SJCRH30 (cell line): Measurements from ENCODE around the gene CD46. TPM values are rescaled to one million over a fixed set of nuclear protein-coding genes. Genes with fewer than 3 reads are reported as not detected.

Experiments used
- DNase-seq, 2 experiments: peaks; one replicate each; pipeline ENCODE4 v3.0.0-alpha.2; 2015 to 2020
- H3K27ac ChIP-seq: fragments of 250-450 bp; sonication (Bioruptor Pico); 2 replicates; pipeline ENCODE4 v1.5.1; 2020; ENCODE audit warnings: mild to moderate bottlenecking, moderate library complexity
- H3K27me3 ChIP-seq: fragments of 250-450 bp; sonication (Bioruptor Pico); 2 replicates; pipeline ENCODE4 v1.5.1; 2020; ENCODE audit warnings: mild to moderate bottlenecking, moderate library complexity
- H3K36me3 ChIP-seq: fragments of 250-450 bp; sonication (Bioruptor Pico); 2 replicates; pipeline ENCODE4 v1.5.1; 2020; ENCODE audit warnings: mild to moderate bottlenecking, moderate library complexity
- H3K4me1 ChIP-seq: fragments of 250-450 bp; sonication (Bioruptor Pico); 2 replicates; pipeline ENCODE4 v1.5.1; 2020; ENCODE audit warnings: mild to moderate bottlenecking, moderate library complexity
- H3K4me3 ChIP-seq: fragments of 250-450 bp; sonication (Bioruptor Pico); 2 replicates; pipeline ENCODE4 v1.5.1; 2020; ENCODE audit warnings: mild to moderate bottlenecking, moderate library complexity
- H3K9me3 ChIP-seq: fragments of 250-450 bp; sonication (Bioruptor Pico); replicated peaks from 2 replicates; pipeline ENCODE4 v1.5.1; 2020; ENCODE audit warnings: mild to moderate bottlenecking, moderate library complexity
- total RNA-seq: library from RNA; depleted of rRNA; stranded (reverse); fragments of >200 nt; shearing (Covaris generic); gene quantifications from 2 replicates; pipeline ENCODE4 v1.2.3, GENCODE V29; 2014

The CD46 gene
- total RNA-seq, 1 experiment from 2014 or later: 95.1 TPM

DNA sequence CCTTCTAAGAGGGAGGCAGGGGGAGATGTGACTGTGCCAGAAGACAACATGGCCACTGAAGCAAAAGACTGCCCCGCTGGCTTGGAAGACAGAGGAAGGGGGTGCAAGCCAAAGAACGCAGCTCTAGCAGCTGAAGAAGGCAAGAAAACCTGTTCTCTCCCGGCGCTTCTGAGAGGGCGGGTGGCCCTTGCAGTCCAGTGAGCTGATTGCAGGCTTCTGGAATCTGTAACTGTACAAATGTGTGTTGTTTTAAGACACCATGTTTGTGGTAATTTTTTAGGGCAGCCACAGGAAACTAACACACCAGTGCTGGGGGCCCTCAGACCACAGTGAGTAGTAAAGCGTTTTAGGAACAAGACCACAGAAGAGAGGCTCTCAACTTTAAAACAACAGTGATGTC is 47.0 kb downstream of the CD46 start:
- Histone ChIP-seq H3K27ac (no peak overlapping the region), H3K36me3 (peaks cover 3% of the 10 kb centered on the region), H3K4me3 (no peak overlapping the region), H3K9me3 (no peaks in the 10 kb centered on the region), H3K4me1 (no peaks in the 10 kb centered on the region), H3K27me3 (no peaks in the 10 kb centered on the region)
- no peak for DNase-seq

DNA sequence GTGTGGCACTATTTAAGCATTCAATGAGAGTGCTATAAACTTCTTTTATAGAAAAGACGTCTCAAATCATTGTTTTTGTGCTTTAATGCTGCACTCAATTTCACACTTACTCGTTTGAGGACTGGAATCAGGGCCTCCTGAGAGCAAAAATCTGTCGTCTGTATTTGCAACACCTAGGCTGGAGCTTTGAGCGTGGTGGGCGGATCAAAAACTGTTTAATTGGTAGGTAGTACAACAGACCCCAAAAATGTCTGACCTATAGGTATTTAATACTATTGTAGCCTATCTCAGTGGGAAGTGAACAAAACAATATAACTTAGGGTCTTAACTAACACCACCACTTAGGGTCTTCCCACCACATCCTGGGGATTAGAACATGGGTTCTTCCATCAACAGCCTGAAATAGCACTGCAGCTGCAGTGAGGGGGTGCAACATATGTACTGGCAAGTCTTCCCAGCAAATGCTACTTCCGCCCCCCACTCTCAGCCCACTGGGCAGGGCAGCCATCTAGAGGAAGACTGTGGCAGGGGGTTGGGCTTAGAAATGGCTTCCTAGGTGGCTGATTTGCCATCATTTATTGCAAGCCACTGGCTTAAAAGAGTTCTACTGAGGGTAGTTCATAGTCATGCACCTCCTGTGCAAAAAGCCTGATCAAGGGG is 48.3 kb downstream of the CD46 start:
- Histone ChIP-seq H3K4me3 (no peak overlapping the region), H3K27ac (no peak overlapping the region), H3K27me3 (no peaks in the 10 kb centered on the region), H3K4me1 (no peaks in the 10 kb centered on the region), H3K9me3 (no peaks in the 10 kb centered on the region), H3K36me3 (no peaks in the 10 kb centered on the region)
- DNase-seq: no peak

DNA sequence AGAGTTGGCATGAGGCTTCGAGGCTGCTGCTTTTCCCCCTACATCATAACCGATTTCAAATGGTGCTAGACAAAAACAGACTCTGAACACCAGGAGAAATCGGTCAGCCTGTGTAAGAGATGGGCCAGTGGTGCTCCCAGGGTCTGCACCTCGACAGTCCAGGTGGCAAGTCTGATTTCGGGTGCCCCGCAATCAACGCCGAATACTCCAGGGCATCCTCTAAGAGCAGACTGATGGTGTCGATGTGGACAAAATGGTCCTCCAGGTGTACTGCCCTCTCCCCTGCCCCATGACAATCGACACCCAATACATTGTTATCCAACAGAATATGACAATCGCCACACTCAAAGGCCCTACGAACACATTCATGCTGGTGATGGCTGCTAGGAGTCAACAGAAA is 50.0 kb downstream of the CD46 start:
- no peaks in the 10 kb centered on the region for H3K9me3 ChIP-seq
- H3K27me3 ChIP-seq: no peaks in the 10 kb centered on the region
- DNase-seq: no peak
- H3K4me3 ChIP-seq: no peak overlapping the region
- H3K27ac ChIP-seq: no peak overlapping the region
- no peaks in the 10 kb centered on the region for H3K4me1 ChIP-seq
- H3K36me3 ChIP-seq: no peaks in the 10 kb centered on the region

DNA sequence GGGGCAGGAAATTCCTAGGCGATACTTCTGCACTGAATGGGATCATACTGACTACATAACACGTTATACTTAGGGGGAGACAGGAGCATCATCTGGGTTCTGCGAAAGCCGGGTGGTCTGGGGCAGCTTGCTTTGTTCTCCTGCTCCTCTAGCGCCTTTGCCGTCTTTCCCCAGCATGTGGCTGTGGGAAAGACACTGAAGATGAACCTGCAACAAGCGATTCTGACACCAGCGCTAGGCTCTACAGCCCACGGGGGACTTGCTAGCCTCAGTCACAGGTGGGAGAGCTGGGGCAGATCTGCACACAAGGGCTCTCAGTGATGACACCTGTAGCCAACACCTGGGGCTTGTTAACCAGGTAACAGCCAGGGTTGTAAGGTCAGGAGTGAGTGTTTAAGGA is 51.8 kb downstream of the CD46 start:
- H3K9me3 ChIP-seq: no peaks in the 10 kb centered on the region
- H3K27me3 ChIP-seq: no peaks in the 10 kb centered on the region
- H3K4me1 ChIP-seq: no peaks in the 10 kb centered on the region
- H3K4me3 ChIP-seq: no peak overlapping the region
- DNase-seq: no peak
- H3K36me3 ChIP-seq: no peaks in the 10 kb centered on the region
- H3K27ac ChIP-seq: no peak overlapping the region

DNA sequence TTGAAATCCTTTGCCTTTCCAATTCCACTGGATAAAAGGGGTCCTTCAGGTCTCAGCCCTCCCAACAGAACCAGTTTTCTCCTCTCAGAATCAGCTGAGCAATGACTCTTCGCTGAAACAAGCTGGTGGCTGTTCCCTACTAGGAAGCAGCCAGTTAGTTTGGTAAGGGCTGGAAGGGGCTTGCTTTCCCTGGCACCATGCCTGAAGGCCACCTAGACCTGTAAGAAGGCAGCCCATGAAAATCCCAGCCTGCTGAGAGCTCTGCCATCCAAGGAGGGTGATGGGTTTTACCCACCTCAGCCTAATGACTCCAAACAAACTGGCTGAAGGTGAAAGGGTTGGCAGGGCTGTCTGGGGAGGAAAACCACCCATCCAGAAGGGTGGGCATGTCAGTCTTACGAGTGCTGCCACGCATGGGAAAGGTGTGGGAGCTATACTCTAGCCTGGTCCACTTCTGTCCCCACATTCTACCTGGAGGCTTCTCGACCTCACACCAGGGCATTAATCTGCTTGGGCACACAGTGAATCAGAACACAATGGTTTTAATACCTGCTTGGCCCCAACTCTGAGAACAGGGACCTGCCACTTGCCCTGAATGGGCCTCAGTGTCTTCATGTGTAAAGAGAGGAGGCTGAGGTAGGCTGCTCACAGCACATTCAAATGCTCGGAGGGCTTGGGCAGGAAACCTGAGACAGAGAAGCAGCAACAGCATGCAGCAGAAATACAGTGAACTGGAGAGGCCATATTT is 53.0 kb downstream of the CD46 start:
- no peak overlapping the region for H3K27ac ChIP-seq
- H3K4me1 ChIP-seq: no peaks in the 10 kb centered on the region
- DNase-seq: no peak
- H3K9me3 ChIP-seq: no peaks in the 10 kb centered on the region
- no peak overlapping the region for H3K4me3 ChIP-seq
- H3K27me3 ChIP-seq: no peaks in the 10 kb centered on the region
- H3K36me3 ChIP-seq: no peaks in the 10 kb centered on the region

DNA sequence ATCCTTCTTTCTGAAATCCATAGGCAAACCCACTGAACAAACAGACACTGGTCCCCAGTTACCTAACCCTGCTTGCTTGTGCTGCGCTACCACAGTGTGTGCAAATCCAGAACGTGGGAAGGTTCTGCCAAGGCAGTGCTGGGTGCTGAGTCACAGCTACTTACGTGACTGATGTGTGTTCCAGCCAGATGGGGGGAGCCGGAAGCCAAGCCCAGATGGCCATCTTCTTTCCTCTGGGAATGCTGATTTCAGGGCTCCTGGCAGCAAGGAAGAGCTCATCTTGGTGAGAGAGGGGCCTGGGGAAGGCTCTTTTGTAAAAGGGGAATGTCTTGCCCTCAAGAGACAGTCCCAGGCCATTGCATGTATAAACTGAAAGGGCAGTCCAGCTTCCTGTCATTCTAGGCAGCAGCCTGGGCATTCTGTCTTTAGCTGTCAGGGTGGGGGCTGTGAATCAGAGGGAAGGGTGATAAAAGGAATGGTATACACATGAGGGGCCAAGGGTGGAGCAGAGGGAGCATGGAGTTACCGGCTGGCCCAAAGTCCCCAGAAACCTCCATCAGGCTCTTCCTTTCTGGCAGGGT is 54.1 kb downstream of the CD46 start:
- Histone ChIP-seq H3K4me3 (no peak overlapping the region), H3K9me3 (no peaks in the 10 kb centered on the region), H3K27ac (no peak overlapping the region), H3K4me1 (no peaks in the 10 kb centered on the region), H3K36me3 (no peaks in the 10 kb centered on the region), H3K27me3 (no peaks in the 10 kb centered on the region)
- DNase-seq: no peak

DNA sequence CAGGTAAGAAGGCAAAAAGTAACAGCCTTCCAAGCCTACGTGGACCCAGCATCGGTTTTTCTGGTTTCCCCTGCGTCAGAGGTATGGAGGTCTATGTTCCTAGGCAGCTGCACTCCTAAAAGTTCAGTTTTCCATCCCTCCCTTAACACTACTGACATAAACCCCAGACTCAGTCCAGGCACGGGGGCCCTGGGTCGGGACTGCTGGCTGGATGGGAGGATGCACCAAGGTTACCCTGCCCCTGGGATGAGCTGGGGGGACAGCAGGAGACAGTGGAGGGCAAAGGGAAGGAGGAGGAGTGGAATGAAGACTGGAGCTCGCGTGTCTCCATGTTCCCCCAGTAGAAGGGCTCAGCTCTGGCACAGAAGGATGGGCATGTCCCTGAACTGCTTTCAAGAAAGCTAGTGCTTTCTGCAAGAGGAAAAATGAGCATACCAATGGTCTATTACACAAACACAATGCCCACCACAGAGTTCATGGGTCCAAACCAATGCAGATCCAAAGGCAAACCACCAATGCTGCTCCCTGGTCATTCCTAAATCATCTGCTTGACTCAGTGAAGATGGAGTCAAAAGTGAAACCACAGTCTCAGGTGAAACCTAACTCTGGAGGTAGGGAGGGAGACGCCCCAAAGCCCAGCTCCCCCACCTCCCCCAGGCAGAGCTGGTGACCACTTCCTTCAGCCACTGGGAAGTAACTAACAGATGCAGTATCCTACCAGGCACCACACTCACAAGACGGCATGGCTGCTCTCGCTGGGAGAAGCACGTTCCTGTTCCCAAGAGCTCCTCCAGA is 54.9 kb downstream of the CD46 start:
- no peak overlapping the region for H3K27ac ChIP-seq
- no peak for DNase-seq
- no peaks in the 10 kb centered on the region for H3K36me3 ChIP-seq
- H3K4me1 ChIP-seq: no peaks in the 10 kb centered on the region
- no peak overlapping the region for H3K4me3 ChIP-seq
- no peaks in the 10 kb centered on the region for H3K9me3 ChIP-seq
- H3K27me3 ChIP-seq: no peaks in the 10 kb centered on the region

DNA sequence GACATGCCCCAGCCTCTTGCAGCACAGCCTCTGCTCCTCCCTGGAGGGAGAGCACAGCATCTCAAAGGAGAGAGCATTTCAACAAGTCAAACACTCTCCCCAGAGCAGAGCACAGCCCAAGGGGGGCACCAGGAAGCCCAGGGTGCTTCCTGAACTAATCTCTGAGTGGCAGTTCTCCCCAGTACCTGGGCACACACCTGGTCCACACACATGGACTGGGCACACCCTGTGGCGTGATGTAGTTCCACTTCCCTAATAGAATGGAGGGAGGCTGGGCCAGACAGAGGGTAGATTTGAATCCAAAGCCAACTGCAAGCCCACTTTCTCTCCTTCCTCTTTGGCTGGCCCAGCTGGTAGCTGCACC is 55.5 kb downstream of the CD46 start:
- Histone ChIP-seq H3K27ac (no peak overlapping the region), H3K9me3 (no peaks in the 10 kb centered on the region), H3K4me1 (no peaks in the 10 kb centered on the region), H3K27me3 (no peaks in the 10 kb centered on the region), H3K4me3 (no peak overlapping the region), H3K36me3 (no peaks in the 10 kb centered on the region)
- no peak for DNase-seq

DNA sequence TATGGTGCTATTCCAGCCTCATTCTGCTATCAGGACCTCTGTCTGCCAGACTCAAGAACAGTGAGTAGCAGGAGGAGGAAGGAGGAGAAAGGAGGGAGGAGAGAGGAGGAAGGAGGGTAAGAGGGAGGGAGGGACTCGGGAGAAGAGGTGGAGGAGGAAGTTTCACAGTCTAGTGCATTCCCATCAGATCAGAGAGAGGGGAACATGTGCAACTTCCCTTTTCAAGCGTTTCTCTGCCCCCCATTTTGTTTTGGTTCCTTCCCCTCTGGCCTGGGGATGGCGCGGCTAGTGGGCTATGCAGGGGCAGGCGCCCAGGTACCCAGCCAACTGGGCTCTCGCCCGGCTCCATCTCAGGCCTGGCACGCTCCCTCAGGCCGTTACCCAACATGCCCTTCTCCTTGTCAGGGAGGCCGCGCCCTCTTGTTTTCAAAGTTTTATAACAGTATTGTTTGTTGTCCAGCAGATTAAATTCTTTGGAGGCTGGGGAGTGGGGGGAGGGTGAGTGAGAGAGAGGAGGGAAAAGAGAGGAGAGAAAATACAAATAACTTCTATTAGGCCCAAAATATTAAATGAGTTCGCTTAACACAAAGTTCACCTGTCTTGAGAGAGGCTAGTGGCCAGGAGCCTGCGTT is 56.0 kb downstream of the CD46 start:
- Histone ChIP-seq H3K4me3 (no peak overlapping the region), H3K27ac (no peak overlapping the region), H3K4me1 (no peaks in the 10 kb centered on the region), H3K36me3 (no peaks in the 10 kb centered on the region), H3K27me3 (no peaks in the 10 kb centered on the region), H3K9me3 (no peaks in the 10 kb centered on the region)
- no peak for DNase-seq

DNA sequence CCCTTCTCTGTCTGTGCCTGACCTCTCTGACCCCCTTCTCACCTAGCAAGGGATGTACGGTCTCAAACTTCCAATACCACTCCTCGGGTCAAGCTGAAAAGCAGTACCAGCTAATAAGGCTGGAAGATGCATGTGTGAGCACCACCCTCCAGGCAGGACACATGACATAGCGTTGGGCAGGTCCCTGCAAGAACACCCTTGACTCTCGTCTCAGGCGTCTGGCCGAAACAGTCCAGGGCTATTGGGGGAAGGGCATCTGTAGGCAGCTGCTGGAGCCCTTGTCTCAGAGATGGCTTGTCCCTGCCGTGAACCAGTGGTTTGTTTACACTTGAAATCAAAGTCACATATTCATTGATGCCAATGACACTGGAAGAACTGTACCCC is 56.5 kb downstream of the CD46 start:
- Histone ChIP-seq H3K27ac (no peak overlapping the region), H3K9me3 (no peaks in the 10 kb centered on the region), H3K4me3 (no peak overlapping the region), H3K27me3 (no peaks in the 10 kb centered on the region), H3K4me1 (no peaks in the 10 kb centered on the region), H3K36me3 (no peaks in the 10 kb centered on the region)
- peak in 1 of 2 experiments; percentile 16 for DNase-seq

DNA sequence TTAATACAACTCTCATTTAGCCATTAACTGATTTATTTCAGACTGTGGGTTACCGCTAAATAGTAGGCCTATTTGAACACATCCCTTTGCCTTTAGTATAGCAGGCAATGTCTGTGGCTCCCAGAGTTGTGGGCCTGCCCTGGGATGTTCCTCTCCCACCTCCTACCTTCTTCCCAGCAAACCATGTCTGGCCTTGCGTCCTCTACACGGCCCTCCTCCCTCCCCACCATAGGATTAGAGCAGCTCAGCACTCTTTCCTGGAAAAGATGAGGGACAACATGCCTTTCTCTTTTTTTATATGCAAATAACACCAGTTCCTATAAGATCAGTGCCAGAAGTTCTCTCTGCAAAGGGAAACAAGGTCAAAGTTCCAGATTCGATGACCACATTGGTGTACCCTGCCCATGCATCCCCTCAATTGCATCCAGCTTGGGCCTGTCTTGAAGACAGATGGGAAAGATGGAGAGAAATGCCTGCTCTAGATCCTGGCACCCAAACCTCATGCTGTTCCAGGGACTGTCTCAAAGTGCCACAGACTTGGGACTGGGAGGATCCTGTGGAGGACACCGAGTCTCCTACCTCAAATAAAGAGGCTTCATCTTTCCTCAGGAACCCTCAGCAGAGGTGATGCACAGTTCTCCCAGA is 57.2 kb downstream of the CD46 start:
- H3K4me1 ChIP-seq: no peaks in the 10 kb centered on the region
- H3K27me3 ChIP-seq: no peaks in the 10 kb centered on the region
- no peak for DNase-seq
- H3K9me3 ChIP-seq: no peaks in the 10 kb centered on the region
- H3K27ac ChIP-seq: no peak overlapping the region
- no peaks in the 10 kb centered on the region for H3K36me3 ChIP-seq
- H3K4me3 ChIP-seq: no peak overlapping the region

DNA sequence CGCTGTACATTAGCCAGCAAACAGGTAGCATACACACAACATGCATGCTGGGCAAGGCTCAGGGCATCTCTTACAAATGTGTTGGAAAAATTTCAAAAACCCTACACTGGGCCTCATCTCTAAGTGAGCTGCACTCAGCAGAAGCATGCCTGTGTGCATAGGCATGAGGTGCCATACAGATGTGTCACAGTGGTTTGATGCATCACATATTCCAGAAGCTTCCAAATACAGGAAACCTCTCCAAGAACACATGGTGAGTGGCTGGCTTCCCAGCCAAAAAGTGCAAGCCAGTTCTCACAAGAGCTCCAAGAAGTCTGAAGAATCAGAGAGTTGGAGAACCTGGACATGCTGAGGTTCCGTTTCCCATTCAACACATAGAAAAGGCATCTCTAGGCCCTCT is 58.3 kb downstream of the CD46 start:
- H3K27ac ChIP-seq: no peak overlapping the region
- no peaks in the 10 kb centered on the region for H3K9me3 ChIP-seq
- no peaks in the 10 kb centered on the region for H3K4me1 ChIP-seq
- H3K36me3 ChIP-seq: no peaks in the 10 kb centered on the region
- no peak overlapping the region for H3K4me3 ChIP-seq
- H3K27me3 ChIP-seq: no peaks in the 10 kb centered on the region
- DNase-seq: no peak

DNA sequence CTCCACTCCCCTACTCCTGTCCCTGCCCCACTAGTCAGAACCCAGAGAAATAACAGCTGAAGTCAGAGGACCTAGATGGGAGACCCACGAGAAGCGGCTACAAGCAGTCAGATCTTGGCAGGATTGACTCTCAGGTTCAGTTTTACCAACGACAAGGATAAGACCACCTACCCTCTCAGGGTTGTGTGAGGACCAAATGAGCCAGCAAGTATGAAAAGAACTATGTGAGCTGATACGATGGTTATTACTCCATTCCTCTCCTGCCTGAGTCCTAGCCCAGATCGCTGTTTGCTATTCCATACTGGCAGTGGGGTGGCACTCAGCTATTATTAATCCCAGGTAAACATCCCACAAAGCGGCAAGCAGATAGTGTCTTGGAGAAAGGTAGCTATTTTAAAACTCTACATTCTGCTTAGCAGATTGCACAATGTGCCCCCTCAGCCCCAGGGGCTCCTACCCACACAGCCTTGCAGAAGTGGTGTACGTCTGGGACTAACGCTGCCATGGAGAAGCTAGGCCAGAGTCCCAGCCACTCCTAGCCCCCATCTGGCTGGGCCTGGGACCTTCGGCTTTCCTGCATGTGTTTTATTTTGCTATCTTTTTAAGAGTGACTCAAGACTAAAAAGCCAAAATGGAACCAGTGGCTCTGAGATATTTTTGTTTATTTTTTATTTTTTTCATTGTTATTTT is 58.9 kb downstream of the CD46 start:
- no peak for DNase-seq
- Histone ChIP-seq H3K27me3 (no peaks in the 10 kb centered on the region), H3K9me3 (no peaks in the 10 kb centered on the region), H3K4me1 (no peaks in the 10 kb centered on the region; the same call in 1 of the 2 replicates), H3K27ac (no peak overlapping the region), H3K4me3 (no peak overlapping the region), H3K36me3 (no peaks in the 10 kb centered on the region)

DNA sequence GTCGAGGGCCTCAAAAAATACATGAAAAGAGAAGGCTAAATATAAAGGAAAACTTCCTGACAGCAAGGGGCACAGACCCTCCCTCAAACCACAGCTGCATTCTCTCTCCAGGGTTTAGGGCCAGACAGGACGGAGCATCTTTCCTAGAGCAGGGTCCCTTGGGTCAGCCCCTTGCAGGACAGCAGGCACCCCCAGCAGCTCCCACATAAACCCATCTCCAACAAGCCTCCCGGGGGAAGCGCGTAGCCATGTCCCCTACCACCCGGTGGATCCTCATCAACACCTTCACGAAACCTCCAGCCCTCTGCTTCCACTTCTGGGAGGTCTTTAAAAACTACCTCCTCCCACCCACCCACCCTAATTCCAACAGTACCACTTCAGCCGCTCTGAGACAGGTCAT is 59.5 kb downstream of the CD46 start:
- Histone ChIP-seq H3K9me3 (no peaks in the 10 kb centered on the region), H3K27me3 (no peaks in the 10 kb centered on the region), H3K27ac (no peak overlapping the region), H3K36me3 (no peaks in the 10 kb centered on the region), H3K4me1 (no peaks in the 10 kb centered on the region; the same call in 1 of the 2 replicates), H3K4me3 (no peak overlapping the region)
- DNase-seq: no peak
